ENCODE measurements around the gene ANKRD28. TPM values are rescaled to one million over a fixed set of nuclear protein-coding genes. Genes with fewer than 3 reads are reported as not detected.

The ANKRD28 gene
- total and polyA plus RNA-seq, 2 of the 13 experiments (the other 11 are each of a cell fraction or from before 2014, with no cell fraction given), result 21.0 to 28.9 TPM

DNA sequence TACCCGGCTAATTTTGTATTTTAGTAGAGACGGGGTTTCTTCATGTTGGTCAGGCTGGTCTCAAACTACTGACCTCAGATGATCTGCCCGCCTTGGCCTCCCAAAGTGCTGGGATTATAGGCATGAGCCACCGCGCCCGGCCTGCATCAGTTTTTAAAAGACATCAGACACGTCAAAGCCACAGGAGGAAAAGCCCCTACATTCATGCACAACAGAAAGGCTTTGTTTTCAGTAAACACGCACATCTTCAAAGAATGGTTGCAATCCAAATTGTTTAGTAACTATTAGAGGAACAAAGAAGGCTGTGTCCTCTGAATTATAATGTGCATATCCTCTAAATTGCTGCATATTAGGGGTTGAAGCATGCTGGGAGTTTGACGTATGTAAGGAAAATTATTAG lies 142.9 kb downstream of the ANKRD28 start:
- no peak overlapping the region for H3K4me2 ChIP-seq (ENCODE audit: low read depth, low read length)
- no peak overlapping the region for H3K4me3 ChIP-seq (replicated peaks in 1 of 3; ENCODE audit: insufficient read depth in 1 of 3, low read depth in 2 of 3, low read length in 3 of 3)
- CTCF ChIA-PET (ENCODE audit: low intra/inter-chr PET ratio, low total read pairs), result no interaction called here
- no peaks in the 10 kb centered on the region for H3K36me3 ChIP-seq (replicated peaks in 1 of 2; ENCODE audit: control insufficient read depth in 1 of 2, insufficient read depth in 2 of 2, low read length in 2 of 2)
- no peaks in the 10 kb centered on the region for H4K20me1 ChIP-seq (ENCODE audit: insufficient read depth, low read length)
- intact Hi-C loops (cut with micrococcal nuclease; ENCODE audit: unreplicated experiment), result no loop called here
- H3K27ac ChIP-seq (ENCODE audit: extremely low read length, insufficient read depth, low read length), result no peak overlapping the region
- H3K9me3 ChIP-seq (ENCODE audit: low read length), result peaks cover 12% of the 10 kb centered on the region
- H3K9ac ChIP-seq (ENCODE audit: insufficient read depth, low read depth, low read length), result no peak overlapping the region
- WGBS (ENCODE audit: low lambda C conversion rate), result 77% methylated on average over 9 of the region's 9 CpGs
- no TSS peak for BruUV-seq (replicated peaks)
- no peaks in the 10 kb centered on the region for H3K27me3 ChIP-seq (ENCODE audit: control insufficient read depth in 1 of 2, insufficient read depth in 2 of 2, low read length in 2 of 2)
- FAIRE-seq (no peak), DNase-seq (ENCODE audit: low spot score) (no peak), ATAC-seq (no peak)
- POLR2A ChIA-PET, result no interaction called here
- no peak overlapping the region for H2AFZ ChIP-seq (ENCODE audit: low read length)
- in situ Hi-C loops (cut with HindIII; ENCODE audit: extremely low pct_ligation_motif_present, low pct_unique_long_range_greater_than_20kb), result no loop called here
- no peaks in the 10 kb centered on the region for H3K79me2 ChIP-seq (ENCODE audit: insufficient read depth, low read length)
- peaks cover under 1% of the 10 kb centered on the region for H3K4me1 ChIP-seq (ENCODE audit: insufficient read depth, low read length)
- TF ChIP-seq SMAD3 (CRISPR knock-in tag; IDR thresholded peaks at IDR 0.05), result no peak
- TF ChIP-seq STAT6 (CRISPR knock-in tag; IDR thresholded peaks at IDR 0.05; ENCODE audit: borderline replicate concordance), result no peak
- TF ChIP-seq SCMH1 (CRISPR knock-in tag; IDR thresholded peaks at IDR 0.05; ENCODE audit: borderline replicate concordance), result no peak
- no peak for TF ChIP-seq ZSCAN30 (CRISPR knock-in tag; IDR thresholded peaks at IDR 0.05)
- TF ChIP-seq, protein P1, sequence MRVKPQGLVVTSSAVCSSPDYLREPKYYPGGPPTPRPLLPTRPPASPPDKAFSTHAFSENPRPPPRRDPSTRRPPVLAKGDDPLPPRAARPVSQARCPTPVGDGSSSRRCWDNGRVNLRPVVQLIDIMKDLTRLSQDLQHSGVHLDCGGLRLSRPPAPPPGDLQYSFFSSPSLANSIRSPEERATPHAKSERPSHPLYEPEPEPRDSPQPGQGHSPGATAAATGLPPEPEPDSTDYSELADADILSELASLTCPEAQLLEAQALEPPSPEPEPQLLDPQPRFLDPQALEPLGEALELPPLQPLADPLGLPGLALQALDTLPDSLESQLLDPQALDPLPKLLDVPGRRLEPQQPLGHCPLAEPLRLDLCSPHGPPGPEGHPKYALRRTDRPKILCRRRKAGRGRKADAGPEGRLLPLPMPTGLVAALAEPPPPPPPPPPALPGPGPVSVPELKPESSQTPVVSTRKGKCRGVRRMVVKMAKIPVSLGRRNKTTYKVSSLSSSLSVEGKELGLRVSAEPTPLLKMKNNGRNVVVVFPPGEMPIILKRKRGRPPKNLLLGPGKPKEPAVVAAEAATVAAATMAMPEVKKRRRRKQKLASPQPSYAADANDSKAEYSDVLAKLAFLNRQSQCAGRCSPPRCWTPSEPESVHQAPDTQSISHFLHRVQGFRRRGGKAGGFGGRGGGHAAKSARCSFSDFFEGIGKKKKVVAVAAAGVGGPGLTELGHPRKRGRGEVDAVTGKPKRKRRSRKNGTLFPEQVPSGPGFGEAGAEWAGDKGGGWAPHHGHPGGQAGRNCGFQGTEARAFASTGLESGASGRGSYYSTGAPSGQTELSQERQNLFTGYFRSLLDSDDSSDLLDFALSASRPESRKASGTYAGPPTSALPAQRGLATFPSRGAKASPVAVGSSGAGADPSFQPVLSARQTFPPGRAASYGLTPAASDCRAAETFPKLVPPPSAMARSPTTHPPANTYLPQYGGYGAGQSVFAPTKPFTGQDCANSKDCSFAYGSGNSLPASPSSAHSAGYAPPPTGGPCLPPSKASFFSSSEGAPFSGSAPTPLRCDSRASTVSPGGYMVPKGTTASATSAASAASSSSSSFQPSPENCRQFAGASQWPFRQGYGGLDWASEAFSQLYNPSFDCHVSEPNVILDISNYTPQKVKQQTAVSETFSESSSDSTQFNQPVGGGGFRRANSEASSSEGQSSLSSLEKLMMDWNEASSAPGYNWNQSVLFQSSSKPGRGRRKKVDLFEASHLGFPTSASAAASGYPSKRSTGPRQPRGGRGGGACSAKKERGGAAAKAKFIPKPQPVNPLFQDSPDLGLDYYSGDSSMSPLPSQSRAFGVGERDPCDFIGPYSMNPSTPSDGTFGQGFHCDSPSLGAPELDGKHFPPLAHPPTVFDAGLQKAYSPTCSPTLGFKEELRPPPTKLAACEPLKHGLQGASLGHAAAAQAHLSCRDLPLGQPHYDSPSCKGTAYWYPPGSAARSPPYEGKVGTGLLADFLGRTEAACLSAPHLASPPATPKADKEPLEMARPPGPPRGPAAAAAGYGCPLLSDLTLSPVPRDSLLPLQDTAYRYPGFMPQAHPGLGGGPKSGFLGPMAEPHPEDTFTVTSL (CRISPR knock-in tag; IDR thresholded peaks at IDR 0.05; ENCODE audit: borderline replicate concordance), result no peak
- no peak for TF ChIP-seq HNF4G (IDR thresholded peaks at IDR 0.05; ENCODE audit: borderline replicate concordance, low read depth, low read length)
- TF ChIP-seq HNF4G (CRISPR knock-in tag; IDR thresholded peaks at IDR 0.05; ENCODE audit: borderline replicate concordance, low read depth), result no peak
- no peak for TF ChIP-seq DNMT1 (CRISPR knock-in tag; IDR thresholded peaks at IDR 0.05)
- no peak for TF ChIP-seq FLYWCH1 (CRISPR knock-in tag; IDR thresholded peaks at IDR 0.05)
- no peak for TF ChIP-seq NBN (conservative IDR thresholded peaks at IDR 0.05)
- TF ChIP-seq ZNF460 (CRISPR knock-in tag; IDR thresholded peaks at IDR 0.05; ENCODE audit: borderline replicate concordance), result no peak
- TF ChIP-seq ZNF570 (CRISPR knock-in tag; IDR thresholded peaks at IDR 0.05; ENCODE audit: borderline replicate concordance), result no peak
- TF ChIP-seq REL (CRISPR knock-in tag; conservative IDR thresholded peaks at IDR 0.05), result no peak
- TF ChIP-seq ZNF768 (CRISPR knock-in tag; IDR thresholded peaks at IDR 0.05), result no peak
- no peak for TF ChIP-seq FOSL1 (CRISPR knock-in tag; IDR thresholded peaks at IDR 0.05; ENCODE audit: borderline replicate concordance)
- no peak for TF ChIP-seq ARID2 (CRISPR knock-in tag; IDR thresholded peaks at IDR 0.05; ENCODE audit: borderline replicate concordance)
- TF ChIP-seq, protein P2, sequence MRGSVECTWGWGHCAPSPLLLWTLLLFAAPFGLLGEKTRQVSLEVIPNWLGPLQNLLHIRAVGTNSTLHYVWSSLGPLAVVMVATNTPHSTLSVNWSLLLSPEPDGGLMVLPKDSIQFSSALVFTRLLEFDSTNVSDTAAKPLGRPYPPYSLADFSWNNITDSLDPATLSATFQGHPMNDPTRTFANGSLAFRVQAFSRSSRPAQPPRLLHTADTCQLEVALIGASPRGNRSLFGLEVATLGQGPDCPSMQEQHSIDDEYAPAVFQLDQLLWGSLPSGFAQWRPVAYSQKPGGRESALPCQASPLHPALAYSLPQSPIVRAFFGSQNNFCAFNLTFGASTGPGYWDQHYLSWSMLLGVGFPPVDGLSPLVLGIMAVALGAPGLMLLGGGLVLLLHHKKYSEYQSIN (CRISPR knock-in tag; IDR thresholded peaks at IDR 0.05; ENCODE audit: borderline replicate concordance), result no peak

All from HepG2 (cell line).